Keratinocyte (primary cell): ENCODE data around the gene SGSM1.

Source experiments
- CTCF ChIP-seq, 3 experiments: IDR thresholded peaks in 1 of 3; conservative IDR thresholded peaks in 1 of 3; optimal IDR thresholded peaks in 1 of 3; 2 replicates in 2 of 3; 3 replicates in 1 of 3; pipeline versions ENCODE3 to v1.5.1; 2011; ENCODE audit warnings: low read length in 3 of 3, mild to moderate bottlenecking in 3 of 3, moderate library complexity in 2 of 3, control low read depth in 1 of 3, inconsistent platforms in 1 of 3; ENCODE audit not compliant: insufficient read depth in 2 of 3; ENCODE audit errors: extremely low read depth in 1 of 3
- EZH2 ChIP-seq: IDR thresholded peaks from one replicate; pipeline ENCODE4 v1.6.1; 2012; ENCODE audit warnings: inconsistent platforms, mild to moderate bottlenecking, low read length, moderate library complexity

GRCh38 chr22:24775769-24776492 lies 30.1 kb upstream of the SGSM1 start:
- no peak for TF ChIP-seq CTCF (optimal IDR thresholded peaks at IDR 0.05 in 1 of 3, IDR thresholded peaks at IDR 0.05 in 1 of 3, conservative IDR thresholded peaks at IDR 0.05 in 1 of 3; ENCODE audit: extremely low read depth in 1 of 3, insufficient read depth in 2 of 3, low read length in 3 of 3)
- no peak for TF ChIP-seq EZH2
